ENCODE measurements around the gene SPTBN1. TPM values are rescaled to one million over a fixed set of nuclear protein-coding genes. Genes with fewer than 3 reads are reported as not detected.

Gene SPTBN1
- total RNA-seq, 1 donor from 2014 or later = 601 TPM

DNA sequence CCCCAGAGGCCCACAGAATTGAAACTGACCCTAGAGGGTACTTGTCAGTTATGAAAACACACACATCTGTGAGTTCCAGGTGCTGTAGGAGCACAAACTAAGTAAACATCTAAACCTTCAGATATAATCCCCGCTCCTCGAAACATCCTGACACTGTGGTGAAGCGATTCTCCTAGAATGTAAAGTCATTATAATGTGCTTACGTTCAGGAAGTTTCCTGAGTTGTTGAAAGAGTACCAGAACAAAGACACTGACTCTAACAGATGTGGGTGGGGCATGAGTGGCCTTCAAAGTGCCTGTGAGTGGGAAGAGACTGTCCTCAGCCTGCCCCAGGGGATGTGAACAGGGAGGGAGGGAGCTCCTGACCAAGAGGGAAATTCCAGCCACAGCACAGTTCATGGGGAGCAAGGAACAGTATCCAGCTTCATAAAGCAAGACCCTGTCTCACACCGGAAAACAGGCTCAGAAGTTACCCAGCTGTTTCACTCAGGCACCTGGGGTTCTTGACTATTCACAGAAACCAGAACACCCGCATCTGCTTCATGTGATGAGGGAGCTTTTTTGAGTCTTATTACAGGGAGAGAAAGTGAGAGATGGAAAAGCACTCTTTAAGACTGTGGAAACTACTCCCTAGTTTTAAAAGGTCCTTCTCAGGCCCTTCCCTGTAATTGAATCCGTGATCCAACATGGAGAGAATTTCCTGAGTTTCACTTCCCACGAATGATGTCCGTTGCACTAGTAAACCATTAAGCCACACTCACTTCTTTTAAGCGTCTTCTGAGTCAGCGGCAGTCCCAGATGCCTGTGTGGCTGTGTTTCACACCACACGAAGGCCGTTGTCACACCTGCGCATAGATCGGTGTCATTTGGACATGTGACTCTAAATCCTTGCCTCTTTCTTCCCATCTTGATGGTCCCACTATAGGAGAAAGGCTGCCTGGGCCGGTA, 178.7 kb downstream of the SPTBN1 start:
- no peak for DNase-seq
- Histone ChIP-seq H3K4me3 (peak overlapping the region; percentile 10), H3K36me3 (peaks cover 96% of the 10 kb centered on the region), H3K9me3 (no peaks in the 10 kb centered on the region), H3K27me3 (ENCODE audit: low read depth) (no peaks in the 10 kb centered on the region), H3K4me1 (peaks cover 78% of the 10 kb centered on the region), H3K27ac (peak overlapping the region; percentile 76)
- ATAC-seq = peak; percentile 71 to 76
- intact Hi-C loops (cut with DNase I) = no loop called here
- TF ChIP-seq, protein P1, sequence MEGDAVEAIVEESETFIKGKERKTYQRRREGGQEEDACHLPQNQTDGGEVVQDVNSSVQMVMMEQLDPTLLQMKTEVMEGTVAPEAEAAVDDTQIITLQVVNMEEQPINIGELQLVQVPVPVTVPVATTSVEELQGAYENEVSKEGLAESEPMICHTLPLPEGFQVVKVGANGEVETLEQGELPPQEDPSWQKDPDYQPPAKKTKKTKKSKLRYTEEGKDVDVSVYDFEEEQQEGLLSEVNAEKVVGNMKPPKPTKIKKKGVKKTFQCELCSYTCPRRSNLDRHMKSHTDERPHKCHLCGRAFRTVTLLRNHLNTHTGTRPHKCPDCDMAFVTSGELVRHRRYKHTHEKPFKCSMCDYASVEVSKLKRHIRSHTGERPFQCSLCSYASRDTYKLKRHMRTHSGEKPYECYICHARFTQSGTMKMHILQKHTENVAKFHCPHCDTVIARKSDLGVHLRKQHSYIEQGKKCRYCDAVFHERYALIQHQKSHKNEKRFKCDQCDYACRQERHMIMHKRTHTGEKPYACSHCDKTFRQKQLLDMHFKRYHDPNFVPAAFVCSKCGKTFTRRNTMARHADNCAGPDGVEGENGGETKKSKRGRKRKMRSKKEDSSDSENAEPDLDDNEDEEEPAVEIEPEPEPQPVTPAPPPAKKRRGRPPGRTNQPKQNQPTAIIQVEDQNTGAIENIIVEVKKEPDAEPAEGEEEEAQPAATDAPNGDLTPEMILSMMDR (IDR thresholded peaks at IDR 0.05) = no peak

DNA sequence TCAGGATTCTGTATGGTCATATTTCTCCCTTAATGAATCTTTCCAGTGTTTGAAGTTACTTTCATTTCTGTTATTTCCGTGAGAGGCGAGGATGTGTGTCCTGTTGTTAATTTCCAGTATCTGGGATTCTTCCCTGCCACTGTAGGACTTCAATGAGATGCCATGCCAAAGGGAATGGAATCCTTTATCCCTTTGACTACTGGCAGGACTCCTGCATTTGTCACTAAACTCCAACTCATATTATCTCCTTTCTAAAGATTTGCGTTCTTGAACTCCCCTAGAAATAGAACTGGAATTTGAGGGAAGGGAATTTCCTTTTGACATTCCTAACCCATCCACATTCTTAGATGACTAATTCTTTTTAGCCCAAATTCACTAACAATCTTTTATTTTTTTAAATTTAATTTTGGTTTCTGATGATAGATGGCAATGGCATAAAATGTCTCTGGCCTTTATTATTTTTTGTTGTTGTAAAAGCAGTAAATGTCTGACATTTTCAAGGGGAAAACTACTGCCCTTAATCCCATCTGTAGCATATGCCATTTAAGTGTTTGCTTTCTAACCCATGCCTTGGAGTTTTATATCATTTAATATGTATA, 179.5 kb downstream of the SPTBN1 start:
- Histone ChIP-seq H3K9me3 (no peaks in the 10 kb centered on the region), H3K27me3 (ENCODE audit: low read depth) (no peaks in the 10 kb centered on the region), H3K4me1 (peaks cover 84% of the 10 kb centered on the region), H3K27ac (peak overlapping the region; percentile 76), H3K4me3 (peak overlapping the region; percentile 10), H3K36me3 (peaks cover 96% of the 10 kb centered on the region)
- DNase-seq (no peak), ATAC-seq (no peak)
- TF ChIP-seq, protein P1 (IDR thresholded peaks at IDR 0.05) = no peak
- intact Hi-C loops (cut with DNase I) = no loop called here

DNA sequence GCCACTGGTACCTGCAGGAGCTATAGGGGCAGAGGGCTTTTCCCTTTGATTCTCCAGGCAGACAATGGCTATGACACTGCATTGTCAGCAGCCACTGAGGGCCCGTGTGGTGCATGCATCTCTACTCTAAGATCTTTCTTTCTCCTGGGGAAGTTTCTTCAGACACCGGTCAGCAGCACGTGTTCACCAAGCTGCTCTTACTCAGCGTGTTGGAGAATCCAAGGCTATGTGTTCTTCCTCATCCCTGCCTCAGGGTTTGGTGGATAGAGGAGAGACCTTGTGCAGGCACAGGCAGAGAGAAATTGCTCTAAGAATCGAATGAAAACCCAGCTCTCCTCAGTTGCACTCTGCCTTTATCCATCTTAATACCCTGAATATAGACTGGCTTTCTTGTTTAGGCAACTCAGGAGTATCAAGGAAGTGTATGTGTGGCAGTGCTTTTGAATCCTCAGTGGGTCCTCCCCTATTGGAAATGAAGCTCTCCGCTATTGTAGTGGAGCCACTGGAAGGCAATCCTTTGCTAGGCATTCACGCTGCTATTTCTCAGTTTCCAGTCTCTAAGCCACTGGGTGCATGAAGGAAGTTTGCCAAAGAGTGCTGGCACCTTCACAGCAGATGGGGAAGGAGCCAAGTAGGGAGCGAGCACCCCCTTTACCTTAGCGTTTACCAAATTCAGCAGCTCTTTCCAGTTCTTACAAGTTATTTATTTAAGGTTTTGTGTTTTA, 180.4 kb downstream of the SPTBN1 start:
- Histone ChIP-seq H3K4me3 (no peak overlapping the region), H3K9me3 (no peaks in the 10 kb centered on the region), H3K27me3 (ENCODE audit: low read depth) (no peaks in the 10 kb centered on the region), H3K27ac (peak overlapping the region; percentile 61), H3K36me3 (peaks cover 95% of the 10 kb centered on the region), H3K4me1 (peaks cover 83% of the 10 kb centered on the region)
- intact Hi-C loops (cut with DNase I) = no loop called here
- DNase-seq = no peak
- ATAC-seq = no peak
- TF ChIP-seq, protein P1 (IDR thresholded peaks at IDR 0.05) = no peak

DNA sequence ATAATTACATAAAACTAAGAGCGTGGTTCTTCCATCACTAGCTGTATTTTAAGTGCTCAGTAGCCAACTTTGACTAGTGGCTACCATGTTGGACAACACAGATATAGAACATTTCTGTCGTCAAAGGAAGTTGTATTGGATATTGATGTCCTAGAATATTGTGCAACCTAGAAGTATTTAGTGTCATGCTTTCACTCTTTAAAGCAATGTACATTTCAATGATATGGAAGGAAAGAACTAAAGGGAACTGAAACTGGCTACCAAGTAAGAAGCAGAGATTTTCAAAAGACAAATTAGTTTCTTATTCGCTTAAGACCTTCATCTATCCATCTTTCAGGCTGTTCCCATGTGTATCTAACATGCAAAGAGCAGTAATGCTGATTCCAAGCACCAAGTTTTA, 182.0 kb downstream of the SPTBN1 start:
- no peak overlapping the region for H3K4me3 ChIP-seq
- DNase-seq = no peak
- no peak for ATAC-seq
- H3K4me1 ChIP-seq = peaks cover 85% of the 10 kb centered on the region
- no peak overlapping the region for H3K27ac ChIP-seq
- intact Hi-C loops (cut with DNase I) = no loop called here
- no peaks in the 10 kb centered on the region for H3K27me3 ChIP-seq (ENCODE audit: low read depth)
- H3K36me3 ChIP-seq = peaks cover 95% of the 10 kb centered on the region
- H3K9me3 ChIP-seq = no peaks in the 10 kb centered on the region
- TF ChIP-seq, protein P1 (IDR thresholded peaks at IDR 0.05) = no peak

DNA sequence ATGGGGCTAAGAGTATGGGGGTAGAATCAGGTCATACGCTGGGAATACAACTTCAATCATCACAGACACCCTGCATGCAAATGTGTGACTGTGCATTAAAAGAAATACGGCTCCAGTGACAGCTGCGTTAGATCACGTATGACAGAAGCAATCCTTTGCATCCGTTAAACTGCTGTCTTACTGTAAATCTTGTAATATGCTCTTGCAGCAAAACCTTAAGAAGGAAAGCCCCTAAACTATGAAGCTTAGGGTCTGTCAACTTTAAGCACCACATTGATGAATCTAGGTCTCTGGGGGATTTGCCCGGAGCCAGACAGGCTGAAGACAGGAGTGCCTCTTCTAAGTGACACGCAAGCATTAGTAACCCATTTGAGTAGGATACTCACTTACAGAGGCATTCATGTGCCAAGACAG, 182.7 kb downstream of the SPTBN1 start:
- Histone ChIP-seq H3K27me3 (ENCODE audit: low read depth) (no peaks in the 10 kb centered on the region), H3K36me3 (peaks cover 95% of the 10 kb centered on the region), H3K4me1 (peaks cover 80% of the 10 kb centered on the region), H3K9me3 (no peaks in the 10 kb centered on the region), H3K27ac (peak overlapping the region; percentile 34), H3K4me3 (no peak overlapping the region)
- intact Hi-C loops (cut with DNase I) = no loop called here
- DNase-seq (no peak), ATAC-seq (no peak)
- TF ChIP-seq, protein P1 (IDR thresholded peaks at IDR 0.05) = no peak
